Rectal smooth muscle tissue (tissue), 1 donor: Measurements from ENCODE around the gene MYO1D.

Experiments
- H3K27ac ChIP-seq: one replicate; pipeline ENCODE4 v1.7.0; 2013; ENCODE audit warnings: low read depth, low read length, inconsistent platforms
- H3K27me3 ChIP-seq: one replicate; pipeline ENCODE4 v1.7.0; 2013; ENCODE audit warnings: low read length; ENCODE audit not compliant: control insufficient read depth, insufficient read depth
- H3K36me3 ChIP-seq: one replicate; pipeline ENCODE4 v1.7.0; 2013; ENCODE audit warnings: low read length; ENCODE audit not compliant: control insufficient read depth, insufficient read depth
- H3K4me1 ChIP-seq: one replicate; pipeline ENCODE4 v1.7.0; 2013; ENCODE audit warnings: low read length; ENCODE audit not compliant: control insufficient read depth, insufficient read depth
- H3K4me3 ChIP-seq: one replicate; pipeline ENCODE4 v1.7.0; 2013; ENCODE audit warnings: low read length
- H3K9ac ChIP-seq: one replicate; pipeline ENCODE4 v1.7.0; 2013; ENCODE audit warnings: low read length

MYO1D gene

DNA sequence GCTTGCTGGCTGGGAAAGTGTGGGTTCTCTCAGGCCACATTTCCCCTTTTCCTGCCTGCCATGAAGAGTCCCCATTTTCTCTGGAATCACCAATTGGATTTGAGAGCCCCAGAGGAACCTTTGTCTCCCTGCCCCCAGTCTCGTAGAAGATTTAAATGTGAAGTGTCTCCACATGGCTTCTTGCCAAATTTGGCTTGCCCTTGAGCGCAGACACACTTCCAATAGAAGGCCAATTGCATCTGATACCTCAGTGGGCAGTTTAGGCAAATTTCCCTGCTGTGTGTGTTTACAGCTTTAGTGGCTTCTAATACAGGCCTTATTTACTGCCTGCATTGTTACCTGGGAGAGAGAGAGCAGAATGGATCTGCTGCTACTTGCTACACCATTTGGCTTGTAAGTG, 360.5 kb downstream of the MYO1D start:
- Histone ChIP-seq H3K36me3 (no peaks in the 10 kb centered on the region), H3K9ac (no peak overlapping the region), H3K27ac (no peak overlapping the region), H3K27me3 (no peaks in the 10 kb centered on the region), H3K4me1 (no peaks in the 10 kb centered on the region), H3K4me3 (no peak overlapping the region)

DNA sequence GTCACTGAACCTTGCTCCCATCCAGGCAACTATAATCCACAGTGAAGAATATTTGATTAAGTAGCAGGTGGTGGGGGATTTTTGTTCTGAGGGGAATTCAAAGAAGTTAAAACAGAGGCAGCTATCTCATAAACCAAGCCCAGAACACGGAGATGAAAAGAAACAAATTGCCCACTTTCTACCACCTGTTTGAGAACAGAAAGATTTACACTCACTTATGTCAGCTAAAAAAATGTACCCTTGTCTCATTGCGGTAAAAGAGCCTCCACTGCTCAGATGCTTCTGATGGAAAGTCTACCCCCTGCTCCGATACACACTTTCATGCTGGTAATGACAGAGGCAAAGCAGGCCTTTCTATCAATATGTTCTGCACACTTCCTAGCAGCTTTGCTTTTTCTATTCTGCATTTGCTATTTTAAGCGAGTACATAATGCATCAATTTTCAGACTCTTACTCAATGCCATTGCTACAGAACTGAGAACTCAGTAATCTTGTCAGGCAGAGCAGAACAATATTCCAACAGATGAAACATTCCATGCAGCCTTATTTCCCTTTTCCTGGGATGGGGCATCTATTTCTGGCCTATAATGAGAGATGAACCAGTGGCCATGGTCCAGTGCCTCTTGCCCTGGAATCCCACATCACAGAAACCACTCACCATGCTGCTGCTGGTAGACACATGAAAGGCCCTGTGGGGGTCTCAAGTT, 361.1 kb downstream of the MYO1D start:
- Histone ChIP-seq H3K4me3 (no peak overlapping the region), H3K36me3 (no peaks in the 10 kb centered on the region), H3K27me3 (no peaks in the 10 kb centered on the region), H3K27ac (no peak overlapping the region), H3K9ac (no peak overlapping the region), H3K4me1 (no peaks in the 10 kb centered on the region)

DNA sequence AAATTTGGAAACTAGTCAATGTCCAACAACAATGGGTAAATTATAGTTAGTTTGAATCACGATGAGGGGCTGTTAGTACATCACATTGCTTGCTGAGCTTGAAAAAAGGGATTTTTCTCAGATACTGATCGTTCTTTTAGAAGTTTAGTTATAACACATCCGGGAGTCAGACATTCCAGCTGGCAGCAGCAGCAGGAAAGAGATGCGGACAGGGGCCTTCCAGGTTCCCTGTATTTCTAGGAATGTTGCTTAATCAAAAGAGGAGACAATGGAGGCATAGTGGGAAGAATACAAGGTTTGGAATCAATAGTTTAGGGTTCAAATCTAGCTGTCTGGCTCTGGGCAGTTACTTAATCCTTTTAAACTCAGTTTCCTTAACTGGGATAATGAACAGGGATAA, 362.3 kb downstream of the MYO1D start:
- H3K9ac ChIP-seq: no peak overlapping the region
- H3K27me3 ChIP-seq: no peaks in the 10 kb centered on the region
- no peak overlapping the region for H3K27ac ChIP-seq
- H3K36me3 ChIP-seq: no peaks in the 10 kb centered on the region
- H3K4me3 ChIP-seq: no peak overlapping the region
- H3K4me1 ChIP-seq: no peaks in the 10 kb centered on the region

DNA sequence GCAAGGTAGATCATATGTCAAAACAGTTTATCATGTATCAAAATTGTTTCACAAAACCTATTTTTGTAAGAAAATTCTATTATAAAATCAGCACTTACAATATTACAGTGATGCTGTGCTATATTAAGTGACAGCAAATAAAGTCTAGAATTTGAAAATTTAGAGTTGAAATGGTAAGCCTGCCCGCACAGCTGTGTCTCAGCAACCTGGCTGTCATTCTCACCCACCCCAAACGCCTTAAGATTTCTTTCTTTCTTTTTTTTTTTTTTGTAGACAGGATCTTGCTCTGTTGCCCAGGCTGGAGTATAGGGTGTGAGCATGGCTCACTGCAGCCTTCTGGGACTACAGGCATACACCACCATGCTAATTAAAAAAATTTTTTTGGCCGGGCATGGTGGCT, 363.3 kb downstream of the MYO1D start:
- Histone ChIP-seq H3K27me3 (no peaks in the 10 kb centered on the region), H3K9ac (no peak overlapping the region), H3K4me1 (no peaks in the 10 kb centered on the region), H3K36me3 (no peaks in the 10 kb centered on the region), H3K4me3 (no peak overlapping the region), H3K27ac (no peak overlapping the region)

DNA sequence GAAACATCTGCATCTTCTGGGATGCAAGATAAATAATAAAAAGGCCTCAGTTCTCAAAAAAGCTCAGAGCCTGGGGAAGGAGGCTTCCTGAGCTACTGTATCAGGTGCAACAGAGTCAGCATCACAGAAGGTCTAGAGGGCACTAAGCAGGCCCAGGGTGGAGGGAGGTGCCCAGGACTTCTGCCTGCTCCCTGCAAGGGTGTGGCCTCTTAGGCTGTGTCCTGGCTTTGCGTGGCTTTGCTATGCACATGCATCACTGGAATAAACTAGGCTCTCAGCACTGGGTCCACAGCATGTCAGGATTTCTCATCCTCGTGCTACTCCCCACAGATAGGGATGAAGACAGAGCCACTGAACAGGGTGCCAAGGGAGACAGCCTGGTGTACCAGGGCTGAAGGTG, 364.6 kb downstream of the MYO1D start:
- H3K4me1 ChIP-seq: no peaks in the 10 kb centered on the region
- H3K36me3 ChIP-seq: no peaks in the 10 kb centered on the region
- no peak overlapping the region for H3K9ac ChIP-seq
- no peaks in the 10 kb centered on the region for H3K27me3 ChIP-seq
- H3K27ac ChIP-seq: no peak overlapping the region
- H3K4me3 ChIP-seq: no peak overlapping the region

DNA sequence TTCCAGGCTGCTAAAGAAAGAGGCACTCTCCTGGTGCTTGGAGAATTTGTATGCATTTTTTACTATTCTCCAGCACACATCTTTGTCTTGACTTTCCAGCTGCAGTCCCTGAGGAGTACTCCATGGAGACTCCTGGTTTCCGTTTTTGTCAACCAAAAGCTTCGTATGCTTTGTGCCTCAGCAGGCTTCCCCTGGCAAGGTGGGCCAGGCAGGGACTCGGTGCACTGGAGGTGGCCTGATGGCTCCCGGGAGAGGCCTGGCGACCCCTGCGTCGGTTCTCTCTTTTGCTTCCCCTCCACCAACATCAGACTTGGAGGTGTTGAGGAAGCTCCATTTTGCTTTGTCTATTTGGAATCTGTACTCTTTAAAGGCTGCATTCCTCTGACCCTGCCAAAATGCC, 366.5 kb downstream of the MYO1D start:
- H3K4me3 ChIP-seq: no peak overlapping the region
- no peak overlapping the region for H3K27ac ChIP-seq
- H3K36me3 ChIP-seq: no peaks in the 10 kb centered on the region
- H3K4me1 ChIP-seq: no peaks in the 10 kb centered on the region
- no peaks in the 10 kb centered on the region for H3K27me3 ChIP-seq
- H3K9ac ChIP-seq: no peak overlapping the region

DNA sequence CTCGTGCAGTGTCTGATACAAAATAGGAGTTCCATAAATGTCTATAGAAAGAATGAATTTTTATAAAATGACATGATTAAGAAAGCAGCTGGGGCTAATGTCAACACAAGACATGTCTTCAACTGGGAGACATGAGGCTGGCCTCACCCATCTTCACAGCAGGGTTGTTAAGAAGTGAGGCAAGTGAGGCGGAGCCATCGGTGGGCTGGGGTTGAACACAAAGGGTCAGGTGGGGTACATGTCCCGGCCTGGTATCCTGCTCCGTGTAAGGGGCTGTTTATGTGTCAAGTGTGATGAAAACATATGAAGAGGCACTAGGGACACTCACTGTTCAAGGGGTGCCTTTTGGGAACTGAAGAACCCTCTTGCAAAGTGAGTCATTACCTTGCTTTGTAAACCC, 368.0 kb downstream of the MYO1D start:
- Histone ChIP-seq H3K36me3 (no peaks in the 10 kb centered on the region), H3K27me3 (no peaks in the 10 kb centered on the region), H3K4me1 (no peaks in the 10 kb centered on the region), H3K4me3 (no peak overlapping the region), H3K9ac (no peak overlapping the region), H3K27ac (no peak overlapping the region)

DNA sequence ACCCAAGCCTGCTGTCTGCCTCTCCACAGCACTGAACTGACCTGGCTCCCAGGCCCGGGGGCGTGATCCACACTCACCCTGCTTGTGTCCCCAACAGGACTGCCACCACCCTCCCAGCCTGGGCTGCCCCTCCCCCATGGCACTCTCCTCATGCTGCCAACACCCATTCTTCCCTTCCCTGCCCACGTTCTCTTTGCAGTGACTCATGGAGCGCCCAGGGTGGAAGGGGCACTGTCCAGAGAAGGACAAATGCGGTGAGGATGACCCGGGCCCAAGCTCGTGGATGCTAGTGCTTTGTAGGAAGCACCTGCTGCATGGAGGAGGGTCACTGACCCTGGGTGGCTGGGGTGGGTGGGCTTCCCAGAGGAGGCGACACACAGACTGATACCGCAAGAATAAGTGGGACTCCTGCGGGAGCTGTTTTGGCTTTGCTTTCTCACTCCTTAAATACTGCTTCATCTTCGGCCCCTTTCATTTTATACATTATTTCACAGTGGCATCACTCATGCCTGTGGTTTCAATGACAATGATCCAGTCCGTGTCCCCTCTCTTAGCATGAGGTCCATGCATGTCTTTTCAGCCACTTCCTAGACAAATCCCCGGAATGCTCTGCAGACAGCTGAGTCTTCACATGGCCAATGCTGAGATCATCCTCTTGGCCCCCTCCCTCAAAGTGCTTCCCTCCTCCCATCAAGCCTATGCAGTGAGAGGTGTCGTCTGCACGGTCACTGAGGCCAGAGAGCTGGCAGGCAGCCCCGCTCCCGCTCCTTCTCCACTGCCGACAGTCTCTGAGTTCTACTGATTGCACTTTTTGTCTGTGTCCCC, 372.5 kb downstream of the MYO1D start:
- Histone ChIP-seq H3K4me1 (no peaks in the 10 kb centered on the region), H3K27ac (no peak overlapping the region), H3K27me3 (no peaks in the 10 kb centered on the region), H3K36me3 (no peaks in the 10 kb centered on the region), H3K4me3 (no peak overlapping the region), H3K9ac (no peak overlapping the region)

DNA sequence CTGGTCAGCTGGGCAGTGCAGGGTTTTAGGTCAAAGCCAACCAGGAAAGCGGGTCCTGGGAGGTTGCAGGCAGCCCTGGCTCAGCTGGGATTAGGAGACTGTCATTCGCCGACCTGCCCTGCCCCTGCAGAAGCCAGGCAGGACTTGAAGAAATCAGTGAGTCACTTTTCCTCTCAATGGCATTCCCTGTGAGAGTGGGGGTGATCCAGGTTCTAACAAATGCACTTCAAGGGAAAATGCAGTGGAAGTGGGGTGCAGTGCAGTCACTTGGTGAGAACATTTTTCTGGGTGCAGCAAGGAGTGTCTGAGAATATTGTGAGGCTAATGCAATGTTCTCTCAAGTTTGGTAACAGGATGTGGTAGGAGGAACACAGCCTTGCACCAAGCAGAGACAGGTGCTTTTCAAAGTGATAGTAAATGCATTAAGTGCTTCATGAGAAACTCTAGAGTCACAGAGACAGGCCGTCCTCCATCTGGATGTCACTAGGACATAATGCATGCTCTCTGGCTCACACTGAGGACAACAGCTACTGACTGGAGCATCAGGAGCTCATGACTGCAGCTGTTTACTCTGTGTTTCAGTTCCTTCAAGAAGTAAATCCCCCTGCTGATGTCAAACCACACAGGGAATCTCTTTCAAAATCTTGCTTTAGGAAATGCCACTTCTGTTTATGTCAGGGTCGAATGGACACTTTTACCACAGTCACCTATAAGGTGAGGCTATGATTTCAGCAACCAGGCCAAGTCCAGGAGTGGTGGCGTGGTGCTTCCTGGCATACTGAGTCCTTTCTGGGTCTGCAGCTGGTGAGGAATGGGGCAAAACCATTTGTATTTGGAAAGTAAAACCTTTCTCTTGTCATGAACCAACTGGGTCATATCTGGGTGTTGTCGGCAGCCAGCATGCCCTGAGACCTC, 373.4 kb downstream of the MYO1D start:
- H3K9ac ChIP-seq: no peak overlapping the region
- H3K4me1 ChIP-seq: no peaks in the 10 kb centered on the region
- no peaks in the 10 kb centered on the region for H3K36me3 ChIP-seq
- H3K27me3 ChIP-seq: no peaks in the 10 kb centered on the region
- no peak overlapping the region for H3K27ac ChIP-seq
- H3K4me3 ChIP-seq: no peak overlapping the region

DNA sequence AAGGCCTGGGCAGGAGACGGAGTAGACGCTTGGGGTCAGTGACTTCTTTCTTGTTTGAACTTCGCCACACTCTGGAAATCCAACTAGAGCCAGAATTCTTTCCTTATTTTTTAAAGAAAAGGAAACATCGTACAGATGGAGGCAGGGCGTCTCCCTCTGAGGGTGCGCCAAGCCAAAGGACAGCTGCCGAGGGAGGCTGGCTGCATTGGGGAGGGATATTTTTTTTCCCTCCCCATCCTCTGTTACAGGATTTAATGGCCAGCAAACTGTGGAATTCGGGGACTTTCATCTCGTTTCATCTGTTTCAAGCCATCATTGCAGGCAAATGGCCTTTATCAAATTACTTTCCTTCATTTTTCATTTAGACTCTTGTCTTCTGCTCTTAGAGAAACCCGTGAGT, 374.2 kb downstream of the MYO1D start:
- Histone ChIP-seq H3K4me1 (no peaks in the 10 kb centered on the region), H3K9ac (no peak overlapping the region), H3K27me3 (no peaks in the 10 kb centered on the region), H3K4me3 (no peak overlapping the region), H3K36me3 (no peaks in the 10 kb centered on the region), H3K27ac (no peak overlapping the region)

DNA sequence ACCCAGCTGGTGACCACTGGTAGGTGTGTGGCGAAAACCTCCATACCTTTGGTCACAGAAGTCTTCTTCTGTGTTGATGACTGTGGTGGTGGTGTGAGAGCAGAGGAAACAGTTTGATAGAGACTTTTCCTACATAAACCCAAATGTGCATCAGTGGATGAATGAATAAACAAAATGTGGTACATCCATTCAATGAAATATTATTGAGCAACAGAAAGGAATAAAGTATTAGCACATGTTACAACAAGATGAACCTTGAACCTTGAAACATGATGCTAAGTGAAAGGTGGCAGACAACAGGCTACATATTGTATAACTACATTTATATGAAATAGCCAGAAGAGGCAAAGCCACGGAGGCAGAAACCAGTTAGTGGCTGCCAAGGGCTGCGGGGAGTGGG, 374.9 kb downstream of the MYO1D start:
- Histone ChIP-seq H3K27me3 (no peaks in the 10 kb centered on the region), H3K4me1 (no peaks in the 10 kb centered on the region), H3K9ac (no peak overlapping the region), H3K27ac (no peak overlapping the region), H3K36me3 (no peaks in the 10 kb centered on the region), H3K4me3 (no peak overlapping the region)

DNA sequence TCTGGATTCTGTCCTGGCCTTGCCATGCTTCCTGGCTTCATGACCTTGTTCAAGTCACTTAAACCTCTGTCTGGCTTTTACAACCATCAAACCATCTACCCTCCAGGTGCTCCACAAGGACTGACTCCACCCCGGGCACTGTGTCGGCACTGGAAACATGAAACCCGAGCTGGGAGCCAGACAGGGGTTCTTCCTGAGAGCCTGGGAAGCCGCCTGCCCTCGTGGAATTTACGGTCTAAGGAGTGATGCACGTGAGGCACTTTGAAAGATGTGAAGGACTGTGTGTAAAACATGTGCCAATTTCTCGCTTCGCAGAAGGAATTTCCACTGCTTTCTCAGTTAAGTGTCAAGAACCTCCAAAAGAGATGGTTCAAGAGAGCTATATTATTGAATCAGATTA, 378.5 kb downstream of the MYO1D start:
- Histone ChIP-seq H3K9ac (no peak overlapping the region), H3K27ac (no peak overlapping the region), H3K4me1 (no peaks in the 10 kb centered on the region), H3K36me3 (no peaks in the 10 kb centered on the region), H3K4me3 (no peak overlapping the region), H3K27me3 (no peaks in the 10 kb centered on the region)
